Neuronal stem cell (in vitro differentiated cells): Measurements from ENCODE around the gene MARCHF3.

Experiments used
- DNase-seq: peaks from one replicate; pipeline ENCODE4 v3.0.0-alpha.2; 2013; ENCODE audit warnings: low spot score
- H2AFZ ChIP-seq: one replicate; pipeline ENCODE4 v1.6.1; 2013; ENCODE audit warnings: mild to moderate bottlenecking, low read length, inconsistent platforms
- H2AK5ac ChIP-seq: 2 replicates; pipeline ENCODE4 v1.6.1; 2013; ENCODE audit warnings: low read depth, mild to moderate bottlenecking, inconsistent platforms, low read length, moderate library complexity, mixed read lengths
- H2BK120ac ChIP-seq: 2 replicates; pipeline ENCODE4 v1.6.1; 2013; ENCODE audit warnings: low read depth, mild to moderate bottlenecking, inconsistent platforms, low read length, moderate library complexity, mixed read lengths
- H2BK12ac ChIP-seq: one replicate; pipeline ENCODE4 v1.6.1; 2013; ENCODE audit warnings: low read length, inconsistent platforms
- H2BK15ac ChIP-seq: 2 replicates; pipeline ENCODE4 v1.6.1; 2013; ENCODE audit warnings: mild to moderate bottlenecking, low read length, inconsistent platforms, mixed read lengths
- H2BK5ac ChIP-seq: one replicate; pipeline ENCODE4 v1.6.1; 2013; ENCODE audit warnings: inconsistent platforms, mild to moderate bottlenecking, low read length, moderate library complexity
- H3K14ac ChIP-seq: one replicate; pipeline ENCODE4 v1.6.1; 2013; ENCODE audit warnings: low read length, inconsistent platforms
- H3K18ac ChIP-seq: 2 replicates; pipeline ENCODE4 v1.6.1; 2013; ENCODE audit warnings: low read length, inconsistent platforms
- H3K23ac ChIP-seq: 2 replicates; pipeline ENCODE4 v1.6.1; 2013; ENCODE audit warnings: low read depth, mild to moderate bottlenecking, mixed read lengths, low read length, inconsistent platforms; ENCODE audit not compliant: poor library complexity
- H3K27ac ChIP-seq: replicated peaks from 3 replicates; pipeline ENCODE4 v1.5.1; 2013; ENCODE audit warnings: low read length, inconsistent platforms
- H3K27me3 ChIP-seq, 3 experiments: 2 replicates each; pipeline ENCODE4 v1.6.1; 2013; ENCODE audit warnings: low read length in 3 of 3, mild to moderate bottlenecking in 2 of 3, inconsistent platforms in 1 of 3, low read depth in 1 of 3, mixed read lengths in 1 of 3, moderate library complexity in 1 of 3; ENCODE audit not compliant: control insufficient read depth in 3 of 3, insufficient read depth in 3 of 3
- H3K36me3 ChIP-seq, 2 donors: replicated peaks in 1 of 2; 2 replicates each; pipeline ENCODE4 v1.6.1; 2013; ENCODE audit warnings: low read length in 2 of 2; ENCODE audit not compliant: control insufficient read depth in 2 of 2, insufficient read depth in 2 of 2
- H3K4ac ChIP-seq: 2 replicates; pipeline ENCODE4 v1.6.1; 2013; ENCODE audit warnings: inconsistent platforms, mild to moderate bottlenecking, low read length, moderate library complexity
- H3K4me1 ChIP-seq, 2 donors: 1 replicate in 1 of 2; 2 replicates in 1 of 2; pipeline ENCODE4 v1.6.1; 2013; ENCODE audit warnings: low read length in 2 of 2, low read depth in 1 of 2; ENCODE audit not compliant: control insufficient read depth in 2 of 2, insufficient read depth in 1 of 2
- H3K4me2 ChIP-seq: one replicate; pipeline ENCODE4 v1.6.1; 2013; ENCODE audit warnings: mild to moderate bottlenecking, low read length, inconsistent platforms; ENCODE audit not compliant: insufficient read depth, poor library complexity, severe bottlenecking
- H3K4me3 ChIP-seq, 2 donors: 2 replicates each; pipeline ENCODE4 v1.5.1; 2013; ENCODE audit warnings: low read length in 2 of 2, mild to moderate bottlenecking in 2 of 2, inconsistent platforms in 1 of 2, moderate library complexity in 1 of 2
- H3K79me1 ChIP-seq: one replicate; pipeline ENCODE4 v1.6.1; 2013; ENCODE audit warnings: low read depth, mild to moderate bottlenecking, inconsistent platforms, low read length, moderate library complexity
- H3K9ac ChIP-seq: one replicate; pipeline ENCODE4 v1.6.1; 2013; ENCODE audit warnings: mild to moderate bottlenecking, low read depth, low read length, inconsistent platforms; ENCODE audit not compliant: poor library complexity
- H3K9me3 ChIP-seq, 2 donors: replicated peaks in 1 of 2; 2 replicates each; pipeline versions ENCODE3 to v1.6.1; 2013; ENCODE audit warnings: low read length in 2 of 2, mild to moderate bottlenecking in 2 of 2, inconsistent platforms in 1 of 2, low read depth in 1 of 2, mixed read lengths in 1 of 2, moderate library complexity in 1 of 2; ENCODE audit not compliant: control insufficient read depth in 2 of 2, insufficient read depth in 1 of 2
- H4K8ac ChIP-seq: one replicate; pipeline ENCODE4 v1.6.1; 2013; ENCODE audit warnings: low read depth, mild to moderate bottlenecking, inconsistent platforms, low read length, moderate library complexity
- H4K91ac ChIP-seq: one replicate; pipeline ENCODE4 v1.6.1; 2013; ENCODE audit warnings: low read length, low read depth, mild to moderate bottlenecking, inconsistent platforms; ENCODE audit not compliant: poor library complexity
- WGBS, 2 donors: extraction: QIAGEN DNeasy Blood & Tissue Kit; methylation state at CpG; one replicate each; pipeline ENCODE4 v1.1.7; 2013; ENCODE audit warnings: missing lambda C conversion rate in 2 of 2, mixed read lengths in 1 of 2; ENCODE audit not compliant: insufficient read length in 2 of 2, insufficient replicate concordance in 1 of 2; ENCODE audit errors: extremely low coverage in 2 of 2; 5-methylcytosine and 5-hydroxymethylcytosine counted together

Gene MARCHF3

GRCh38 chr5:127012916-127013315 is 17.4 kb downstream of the MARCHF3 start:
- Histone ChIP-seq H2BK5ac (no peak overlapping the region), H3K4me2 (no peak overlapping the region), H3K4me1 (no peaks in the 10 kb centered on the region), H3K9me3 (no peaks in the 10 kb centered on the region), H3K9ac (no peak overlapping the region), H3K79me1 (no peaks in the 10 kb centered on the region), H3K4ac (no peak overlapping the region), H4K91ac (no peak overlapping the region), H3K18ac (no peak overlapping the region), H2BK15ac (no peak overlapping the region), H2AK5ac (no peak overlapping the region), H3K27ac (no peak overlapping the region), H2BK120ac (no peak overlapping the region), H3K23ac (no peak overlapping the region), H2AFZ (no peak overlapping the region), H3K4me3 (no peak overlapping the region), H4K8ac (no peak overlapping the region), H2BK12ac (no peak overlapping the region), H3K27me3 (no peaks in the 10 kb centered on the region), H3K36me3 (no peaks in the 10 kb centered on the region), H3K14ac (no peak overlapping the region)
- DNase-seq = no peak

- no peak overlapping the region for H3K27ac ChIP-seq
Measured at GRCh38 chr5:127011961-127012644, 18.3 kb downstream of the MARCHF3 start.

GRCh38 chr5:127011153-127011552 is 19.2 kb downstream of the MARCHF3 start:
- WGBS, 2 donors = no CpG with 5 or more reads among the region's 4 CpGs
- no peak overlapping the region for H2AFZ ChIP-seq
- H3K4me2 ChIP-seq = no peak overlapping the region
- H3K36me3 ChIP-seq = no peaks in the 10 kb centered on the region
- no peak overlapping the region for H3K14ac ChIP-seq
- H2BK120ac ChIP-seq = no peak overlapping the region
- no peaks in the 10 kb centered on the region for H3K4me1 ChIP-seq
- no peak overlapping the region for H3K18ac ChIP-seq
- no peak overlapping the region for H3K4ac ChIP-seq
- no peak overlapping the region for H3K23ac ChIP-seq
- H3K4me3 ChIP-seq = no peak overlapping the region
- no peak overlapping the region for H2BK12ac ChIP-seq
- no peak overlapping the region for H2BK15ac ChIP-seq
- H3K9me3 ChIP-seq = no peaks in the 10 kb centered on the region
- H3K9ac ChIP-seq = no peak overlapping the region
- no peak overlapping the region for H4K91ac ChIP-seq
- H2AK5ac ChIP-seq = no peak overlapping the region
- no peak overlapping the region for H4K8ac ChIP-seq
- H3K27ac ChIP-seq = no peak overlapping the region
- no peaks in the 10 kb centered on the region for H3K79me1 ChIP-seq
- no peak for DNase-seq
- no peak overlapping the region for H2BK5ac ChIP-seq
- no peaks in the 10 kb centered on the region for H3K27me3 ChIP-seq

More at GRCh38 chr5:127011961-127012644, 18.3 kb downstream of the MARCHF3 start:
- H3K23ac ChIP-seq = no peak overlapping the region
- no peak for DNase-seq
- H3K4me2 ChIP-seq = no peak overlapping the region
- H4K8ac ChIP-seq = no peak overlapping the region
- H3K14ac ChIP-seq = no peak overlapping the region
- H2AK5ac ChIP-seq = no peak overlapping the region
- H3K4ac ChIP-seq = no peak overlapping the region
- no peak overlapping the region for H2BK12ac ChIP-seq
- no peaks in the 10 kb centered on the region for H3K27me3 ChIP-seq
- no CpG with 5 or more reads among the region's 2 CpGs for WGBS, 2 donors
- H3K4me3 ChIP-seq = no peak overlapping the region
- H3K18ac ChIP-seq = no peak overlapping the region
- no peak overlapping the region for H4K91ac ChIP-seq
- no peaks in the 10 kb centered on the region for H3K36me3 ChIP-seq
- no peaks in the 10 kb centered on the region for H3K4me1 ChIP-seq
- H2BK120ac ChIP-seq = no peak overlapping the region
- H2AFZ ChIP-seq = no peak overlapping the region
- no peak overlapping the region for H2BK5ac ChIP-seq
- H2BK15ac ChIP-seq = no peak overlapping the region
- no peaks in the 10 kb centered on the region for H3K79me1 ChIP-seq
- H3K9me3 ChIP-seq = no peaks in the 10 kb centered on the region
- H3K9ac ChIP-seq = no peak overlapping the region

GRCh38 chr5:127010362-127010761 is 20.0 kb downstream of the MARCHF3 start:
- Histone ChIP-seq H3K79me1 (no peaks in the 10 kb centered on the region), H3K18ac (no peak overlapping the region), H3K4me3 (no peak overlapping the region), H3K9ac (no peak overlapping the region), H2BK120ac (no peak overlapping the region), H2BK5ac (no peak overlapping the region), H3K4ac (no peak overlapping the region), H3K23ac (no peak overlapping the region), H2AFZ (no peak overlapping the region), H3K27ac (no peak overlapping the region), H3K9me3 (no peaks in the 10 kb centered on the region), H3K14ac (no peak overlapping the region), H2AK5ac (no peak overlapping the region), H3K36me3 (no peaks in the 10 kb centered on the region), H4K91ac (no peak overlapping the region), H3K27me3 (no peaks in the 10 kb centered on the region), H3K4me2 (no peak overlapping the region), H3K4me1 (no peaks in the 10 kb centered on the region), H2BK15ac (no peak overlapping the region), H2BK12ac (no peak overlapping the region), H4K8ac (no peak overlapping the region)
- DNase-seq = no peak
- whole genome bisulfite sequencing, 2 donors = no CpG with 5 or more reads among the region's 2 CpGs
